PFSK-1 (cell line): Measurements from ENCODE around the gene THOC7.

Experiments used
- FOXP2 ChIP-seq: optimal IDR thresholded peaks from 2 replicates; pipeline ENCODE3; 2011; ENCODE audit warnings: borderline replicate concordance, control low read depth, inconsistent platforms; ENCODE audit not compliant: insufficient read depth; ENCODE audit errors: extremely low read length, extremely low read depth
- POLR2AphosphoS5 ChIP-seq: IDR thresholded peaks from 2 replicates; pipeline ENCODE4 v1.6.1; 2012; ENCODE audit warnings: low read depth, mild to moderate bottlenecking, control low read depth, low read length, moderate library complexity
- REST ChIP-seq, 2 experiments: IDR thresholded peaks; 2 replicates each; pipeline versions ENCODE4 v1.6.1 to v1.8.0; 2011 to 2012; ENCODE audit warnings: low read depth in 2 of 2, low read length in 2 of 2, control low read depth in 1 of 2, inconsistent platforms in 1 of 2, mild to moderate bottlenecking in 1 of 2, moderate library complexity in 1 of 2; ENCODE audit not compliant: insufficient read depth in 1 of 2
- SIN3A ChIP-seq: IDR thresholded peaks from 2 replicates; pipeline ENCODE4 v1.6.1; 2012; ENCODE audit warnings: mild to moderate bottlenecking, low read length, moderate library complexity, borderline replicate concordance; ENCODE audit not compliant: insufficient read depth
- TAF1 ChIP-seq: IDR thresholded peaks from 2 replicates; pipeline ENCODE4 v1.6.1; 2012; ENCODE audit warnings: low read length, control low read depth, borderline replicate concordance; ENCODE audit not compliant: insufficient read depth

The THOC7 gene

GRCh38 chr3:63791974-63792373, 71.6 kb downstream of the THOC7 start:
- TF ChIP-seq FOXP2 (no peak), SIN3A (no peak), REST (IDR thresholded peaks at IDR 0.05; ENCODE audit: insufficient read depth in 1 of 2, low read depth in 2 of 2, low read length in 2 of 2) (no peak), TAF1 (no peak), POLR2AphosphoS5 (no peak)
